HCT116 (cell line): ENCODE data around the gene NEMP1. TPM values are rescaled to one million over a fixed set of nuclear protein-coding genes. Genes with fewer than 3 reads are reported as not detected.

Experiments
- ATAC-seq: fragments of 200-7000 bp; cut with Tn5 transposase; 2 replicates; pipeline ENCODE4 v1.9.1; 2020; ENCODE audit warnings: mild to moderate bottlenecking, moderate library complexity
- BruUV-seq: library from RNA; stranded (reverse); fragments of 400-500 nt; replicated peaks from 2 replicates; lab custom pipeline; 2021; lab: Mats Ljungman, UMichigan
- CTCF ChIA-PET: fragments of 300-600 bp; sonication (Branson Sonifier 250); formaldehyde crosslinking; loops from one replicate; lab custom pipeline; 2021; ENCODE audit warnings: antibody characterized with exemption; lab: Charles Lee
- POLR2A ChIA-PET: fragments of 300-600, 350-600 bp; sonication (Branson Sonifier 250); formaldehyde crosslinking; loops from one replicate; lab custom pipeline; 2021; ENCODE audit warnings: antibody characterized with exemption; lab: Charles Lee
- RAD21 ChIA-PET, 2 experiments: fragments of 300-600 bp; sonication (Branson Sonifier 250); formaldehyde crosslinking; loops; one replicate each; lab custom pipeline; 2023; ENCODE audit warnings: low total read pairs in 2 of 2; ENCODE audit not compliant: uncharacterized antibody in 2 of 2, unreplicated experiment in 2 of 2, low non-redundant PET in 1 of 2; lab: Charles Lee
- DNase-seq: peaks from one replicate; pipeline ENCODE4 v3.0.0-alpha.2; 2010; ENCODE audit warnings: low read depth, low spot score
- H2AFZ ChIP-seq: fragments of 200-600 bp; shearing (Covaris generic), sonication (generic); 2 replicates; pipeline ENCODE4 v1.6.1; 2017; ENCODE audit warnings: low read depth, mixed run types, mixed read lengths, antibody characterized with exemption, low read length; ENCODE audit not compliant: poor library complexity, severe bottlenecking
- H3K27ac ChIP-seq: 2 replicates; pipeline ENCODE4 v1.5.1; 2012; ENCODE audit warnings: low read depth, low read length
- H3K27me3 ChIP-seq: fragments of 200-600 bp; sonication (generic); 2 replicates; pipeline ENCODE4 v1.6.1; 2016; ENCODE audit warnings: mixed run types, low read length, mixed read lengths; ENCODE audit not compliant: insufficient read depth
- H3K36me3 ChIP-seq, 2 experiments: fragments of 200-500 bp in 1 of 2; fragments of 200-600 bp in 1 of 2; sonication (Bioruptor generic) in 1 of 2; sonication (generic) in 1 of 2; 2 replicates each; pipeline versions ENCODE4 v1.5.1 to v1.6.1; 2014 to 2016; ENCODE audit warnings: low read length in 2 of 2, inconsistent platforms in 1 of 2, mixed read lengths in 1 of 2, mixed run types in 1 of 2; ENCODE audit not compliant: insufficient read depth in 2 of 2, control insufficient read depth in 1 of 2
- H3K4me1 ChIP-seq, 2 experiments: fragments of 200-600 bp in 1 of 2; sonication (generic) in 1 of 2; 2 replicates each; pipeline versions ENCODE4 v1.5.1 to v1.6.1; 2012 to 2017; ENCODE audit warnings: low read length in 2 of 2, inconsistent platforms in 1 of 2, mild to moderate bottlenecking in 1 of 2, mixed read lengths in 1 of 2, mixed run types in 1 of 2, moderate library complexity in 1 of 2; ENCODE audit not compliant: insufficient read depth in 2 of 2, control insufficient read depth in 1 of 2
- H3K4me2 ChIP-seq: fragments of 200-600 bp; sonication (generic); 2 replicates; pipeline ENCODE4 v1.6.1; 2017; ENCODE audit warnings: mixed run types, low read length, mixed read lengths
- H3K4me3 ChIP-seq, 2 experiments: fragments of 200-600 bp in 1 of 2; sonication (generic) in 1 of 2; replicated peaks in 1 of 2; 2 replicates each; pipeline ENCODE4 v1.5.1; 2011 to 2016; ENCODE audit warnings: low read length in 2 of 2, control low read depth in 1 of 2, low read depth in 1 of 2, mild to moderate bottlenecking in 1 of 2, mixed read lengths in 1 of 2, mixed run types in 1 of 2
- H3K79me2 ChIP-seq: fragments of 200-600 bp; sonication (generic); 2 replicates; pipeline ENCODE4 v1.6.1; 2017; ENCODE audit warnings: mild to moderate bottlenecking, mixed run types, low read length, moderate library complexity, mixed read lengths; ENCODE audit not compliant: insufficient read depth
- H3K9ac ChIP-seq: fragments of 200-600 bp; sonication (generic); 2 replicates; pipeline ENCODE4 v1.6.1; 2016; ENCODE audit warnings: low read length, mixed read lengths
- H3K9me2 ChIP-seq: fragments of 200-600 bp; sonication (generic), shearing (Covaris generic); 2 replicates; pipeline ENCODE4 v1.6.1; 2017; ENCODE audit warnings: mixed run types, mild to moderate bottlenecking, moderate library complexity; ENCODE audit not compliant: insufficient read depth
- H3K9me3 ChIP-seq, 2 experiments: fragments of 200-500 bp in 1 of 2; fragments of 200-600 bp in 1 of 2; sonication (Bioruptor generic) in 1 of 2; sonication (generic) in 1 of 2; 2 replicates each; pipeline ENCODE4 v1.6.1; 2014 to 2017; ENCODE audit warnings: low read length in 2 of 2, mixed read lengths in 2 of 2, inconsistent platforms in 1 of 2, low read depth in 1 of 2, mild to moderate bottlenecking in 1 of 2, mixed run types in 1 of 2, moderate library complexity in 1 of 2; ENCODE audit not compliant: control insufficient read depth in 1 of 2, insufficient read depth in 1 of 2
- H4K20me1 ChIP-seq: fragments of 200-600 bp; sonication (generic), shearing (Covaris generic); 2 replicates; pipeline ENCODE4 v1.6.1; 2017; ENCODE audit warnings: mixed run types, mild to moderate bottlenecking, moderate library complexity; ENCODE audit not compliant: insufficient read depth
- CBX3 ChIP-seq: IDR thresholded peaks from 2 replicates; pipeline ENCODE4 v1.6.1; 2012; ENCODE audit warnings: low read depth
- CEBPB ChIP-seq: IDR thresholded peaks from 2 replicates; pipeline ENCODE4 v1.6.1; 2012; ENCODE audit warnings: low read depth
- EGR1 ChIP-seq: IDR thresholded peaks from 2 replicates; pipeline ENCODE4 v1.6.1; 2012; ENCODE audit warnings: low read depth
- EZH2 ChIP-seq: fragments of 200-600 bp; sonication (generic); IDR thresholded peaks from 2 replicates; pipeline ENCODE4 v1.6.1; 2017; ENCODE audit warnings: antibody characterized with exemption, mixed run types
- EZH2phosphoT487 ChIP-seq: fragments of 200-600 bp; IDR thresholded peaks from 2 replicates; pipeline ENCODE4 v1.6.1; 2018; ENCODE audit warnings: antibody characterized with exemption, borderline replicate concordance
- FOSL1 ChIP-seq: IDR thresholded peaks from 2 replicates; pipeline ENCODE4 v1.6.1; 2012; ENCODE audit warnings: low read depth
- JUND ChIP-seq: IDR thresholded peaks from 2 replicates; pipeline ENCODE4 v1.6.1; 2012
- POLR2A ChIP-seq: IDR thresholded peaks from 2 replicates; pipeline ENCODE4 v1.7.0; 2011; ENCODE audit warnings: borderline replicate concordance; ENCODE audit not compliant: insufficient read depth, insufficient read length; ENCODE audit errors: extremely low read depth
- POLR2AphosphoS5 ChIP-seq: IDR thresholded peaks from 2 replicates; pipeline ENCODE4 v1.6.1; 2011; ENCODE audit warnings: mild to moderate bottlenecking, low read depth, low read length, moderate library complexity
- SIN3A ChIP-seq: IDR thresholded peaks from 2 replicates; pipeline ENCODE4 v1.6.1; 2012; ENCODE audit warnings: low read depth
- SP1 ChIP-seq: IDR thresholded peaks from 2 replicates; pipeline ENCODE4 v1.6.1; 2012; ENCODE audit warnings: low read depth
- SRF ChIP-seq: IDR thresholded peaks from 2 replicates; pipeline ENCODE4 v1.6.1; 2012; ENCODE audit warnings: low read depth
- TCF7L2 ChIP-seq: IDR thresholded peaks from 2 replicates; pipeline ENCODE4 v1.7.0; 2011; ENCODE audit warnings: borderline replicate concordance, inconsistent platforms; ENCODE audit not compliant: insufficient read depth, insufficient read length; ENCODE audit errors: extremely low read depth
- YY1 ChIP-seq: IDR thresholded peaks from 2 replicates; pipeline ENCODE4 v1.6.1; 2011; ENCODE audit warnings: low read length, low read depth, moderate library complexity, mild to moderate bottlenecking; ENCODE audit not compliant: insufficient replicate concordance; ENCODE audit errors: extremely low read depth
- ZFX ChIP-seq: fragments of 450-650 bp; IDR thresholded peaks from 2 replicates; pipeline ENCODE4 v1.6.1; 2017
- intact Hi-C: fragments of 100-400 bp; cut with micrococcal nuclease; formaldehyde crosslinking; loops from 2 replicates; pipeline ENCODE4 v1.10.0; 2022
- total RNA-seq: library from RNA; stranded (reverse); gene quantifications from one replicate; pipeline ENCODE4 v1.2.1, GENCODE V29; 2021; ENCODE audit not compliant: unreplicated experiment
- TF ChIP-seq, protein P1 (sequence below): IDR thresholded peaks from 2 replicates; pipeline ENCODE4 v1.6.1; 2012
- TF ChIP-seq, protein P2 (sequence below): IDR thresholded peaks from 2 replicates; pipeline ENCODE4 v1.6.1; 2011; ENCODE audit warnings: mild to moderate bottlenecking, low read length, moderate library complexity; ENCODE audit not compliant: insufficient replicate concordance; ENCODE audit errors: extremely low read depth
- TF ChIP-seq, protein P3 (sequence below): IDR thresholded peaks from 2 replicates; pipeline ENCODE4 v1.6.1; 2012; ENCODE audit warnings: low read depth
- TF ChIP-seq, protein P4 (sequence below), 3 experiments: fragments of 200-600 bp in 1 of 3; sonication (generic) in 1 of 3; IDR thresholded peaks in 2 of 3; conservative IDR thresholded peaks in 1 of 3; 2 replicates each; pipeline ENCODE4 v1.5.1; 2012 to 2017; ENCODE audit warnings: low read depth in 2 of 3, low read length in 2 of 3, antibody characterized with exemption in 1 of 3, borderline replicate concordance in 1 of 3, control low read depth in 1 of 3, mild to moderate bottlenecking in 1 of 3, mixed read lengths in 1 of 3, mixed run types in 1 of 3, moderate library complexity in 1 of 3; ENCODE audit not compliant: insufficient read depth in 1 of 3
- TF ChIP-seq, protein P5 (sequence below): IDR thresholded peaks from 2 replicates; pipeline ENCODE4 v1.6.1; 2012

NEMP1 gene
- total RNA-seq, 1 experiment from 2014 or later, result 35.2 TPM

DNA sequence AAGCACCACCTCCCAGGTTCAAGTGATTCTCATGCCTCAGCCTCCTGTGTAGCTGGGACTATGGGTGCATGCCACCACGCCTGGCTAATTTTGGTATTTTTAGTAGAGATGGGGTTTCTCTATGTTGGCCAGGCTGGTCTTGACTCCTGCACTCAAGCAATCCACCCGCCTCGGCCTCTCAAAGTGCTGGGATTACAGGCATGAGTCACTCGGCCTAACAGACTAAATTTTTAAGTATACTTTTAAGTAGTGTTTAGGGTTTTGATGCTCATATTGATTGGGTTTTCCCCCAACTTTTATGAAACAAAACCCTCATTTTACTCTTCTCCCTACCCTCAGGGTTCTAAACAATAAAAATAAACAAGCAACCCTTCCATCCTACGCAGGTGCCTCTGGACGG is 34.1 kb downstream of the NEMP1 start:
- CTCF ChIA-PET, result no interaction called here
- peaks cover 20% of the 10 kb centered on the region; the same call in 1 of the 2 replicates for H3K27me3 ChIP-seq
- H3K4me2 ChIP-seq, result no peak overlapping the region
- no peaks in the 10 kb centered on the region for H3K79me2 ChIP-seq
- RAD21 ChIA-PET, result no interaction called here
- H2AFZ ChIP-seq, result no peak overlapping the region
- H3K27ac ChIP-seq, result no peak overlapping the region
- no peak for DNase-seq
- no peaks in the 10 kb centered on the region for H4K20me1 ChIP-seq
- BruUV-seq, result no TSS peak
- peaks cover 4 to 20% of the 10 kb centered on the region in 2 experiments; a peak in 3 of 4 replicates for H3K4me1 ChIP-seq
- TF ChIP-seq POLR2A (no peak), CBX3 (no peak), EZH2phosphoT487 (no peak), SIN3A (no peak), YY1 (no peak), FOSL1 (no peak), POLR2AphosphoS5 (no peak), EGR1 (no peak), SRF (no peak), SP1 (no peak), TCF7L2 (no peak), ZFX (no peak), CEBPB (no peak), JUND (no peak), EZH2 (no peak)
- TF ChIP-seq, protein P1, sequence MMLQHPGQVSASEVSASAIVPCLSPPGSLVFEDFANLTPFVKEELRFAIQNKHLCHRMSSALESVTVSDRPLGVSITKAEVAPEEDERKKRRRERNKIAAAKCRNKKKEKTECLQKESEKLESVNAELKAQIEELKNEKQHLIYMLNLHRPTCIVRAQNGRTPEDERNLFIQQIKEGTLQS, result no peak
- TF ChIP-seq, protein P2, sequence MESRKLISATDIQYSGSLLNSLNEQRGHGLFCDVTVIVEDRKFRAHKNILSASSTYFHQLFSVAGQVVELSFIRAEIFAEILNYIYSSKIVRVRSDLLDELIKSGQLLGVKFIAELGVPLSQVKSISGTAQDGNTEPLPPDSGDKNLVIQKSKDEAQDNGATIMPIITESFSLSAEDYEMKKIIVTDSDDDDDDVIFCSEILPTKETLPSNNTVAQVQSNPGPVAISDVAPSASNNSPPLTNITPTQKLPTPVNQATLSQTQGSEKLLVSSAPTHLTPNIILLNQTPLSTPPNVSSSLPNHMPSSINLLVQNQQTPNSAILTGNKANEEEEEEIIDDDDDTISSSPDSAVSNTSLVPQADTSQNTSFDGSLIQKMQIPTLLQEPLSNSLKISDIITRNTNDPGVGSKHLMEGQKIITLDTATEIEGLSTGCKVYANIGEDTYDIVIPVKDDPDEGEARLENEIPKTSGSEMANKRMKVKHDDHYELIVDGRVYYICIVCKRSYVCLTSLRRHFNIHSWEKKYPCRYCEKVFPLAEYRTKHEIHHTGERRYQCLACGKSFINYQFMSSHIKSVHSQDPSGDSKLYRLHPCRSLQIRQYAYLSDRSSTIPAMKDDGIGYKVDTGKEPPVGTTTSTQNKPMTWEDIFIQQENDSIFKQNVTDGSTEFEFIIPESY, result no peak
- TF ChIP-seq, protein P3, sequence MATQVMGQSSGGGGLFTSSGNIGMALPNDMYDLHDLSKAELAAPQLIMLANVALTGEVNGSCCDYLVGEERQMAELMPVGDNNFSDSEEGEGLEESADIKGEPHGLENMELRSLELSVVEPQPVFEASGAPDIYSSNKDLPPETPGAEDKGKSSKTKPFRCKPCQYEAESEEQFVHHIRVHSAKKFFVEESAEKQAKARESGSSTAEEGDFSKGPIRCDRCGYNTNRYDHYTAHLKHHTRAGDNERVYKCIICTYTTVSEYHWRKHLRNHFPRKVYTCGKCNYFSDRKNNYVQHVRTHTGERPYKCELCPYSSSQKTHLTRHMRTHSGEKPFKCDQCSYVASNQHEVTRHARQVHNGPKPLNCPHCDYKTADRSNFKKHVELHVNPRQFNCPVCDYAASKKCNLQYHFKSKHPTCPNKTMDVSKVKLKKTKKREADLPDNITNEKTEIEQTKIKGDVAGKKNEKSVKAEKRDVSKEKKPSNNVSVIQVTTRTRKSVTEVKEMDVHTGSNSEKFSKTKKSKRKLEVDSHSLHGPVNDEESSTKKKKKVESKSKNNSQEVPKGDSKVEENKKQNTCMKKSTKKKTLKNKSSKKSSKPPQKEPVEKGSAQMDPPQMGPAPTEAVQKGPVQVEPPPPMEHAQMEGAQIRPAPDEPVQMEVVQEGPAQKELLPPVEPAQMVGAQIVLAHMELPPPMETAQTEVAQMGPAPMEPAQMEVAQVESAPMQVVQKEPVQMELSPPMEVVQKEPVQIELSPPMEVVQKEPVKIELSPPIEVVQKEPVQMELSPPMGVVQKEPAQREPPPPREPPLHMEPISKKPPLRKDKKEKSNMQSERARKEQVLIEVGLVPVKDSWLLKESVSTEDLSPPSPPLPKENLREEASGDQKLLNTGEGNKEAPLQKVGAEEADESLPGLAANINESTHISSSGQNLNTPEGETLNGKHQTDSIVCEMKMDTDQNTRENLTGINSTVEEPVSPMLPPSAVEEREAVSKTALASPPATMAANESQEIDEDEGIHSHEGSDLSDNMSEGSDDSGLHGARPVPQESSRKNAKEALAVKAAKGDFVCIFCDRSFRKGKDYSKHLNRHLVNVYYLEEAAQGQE, result no peak
- TF ChIP-seq, protein P4, sequence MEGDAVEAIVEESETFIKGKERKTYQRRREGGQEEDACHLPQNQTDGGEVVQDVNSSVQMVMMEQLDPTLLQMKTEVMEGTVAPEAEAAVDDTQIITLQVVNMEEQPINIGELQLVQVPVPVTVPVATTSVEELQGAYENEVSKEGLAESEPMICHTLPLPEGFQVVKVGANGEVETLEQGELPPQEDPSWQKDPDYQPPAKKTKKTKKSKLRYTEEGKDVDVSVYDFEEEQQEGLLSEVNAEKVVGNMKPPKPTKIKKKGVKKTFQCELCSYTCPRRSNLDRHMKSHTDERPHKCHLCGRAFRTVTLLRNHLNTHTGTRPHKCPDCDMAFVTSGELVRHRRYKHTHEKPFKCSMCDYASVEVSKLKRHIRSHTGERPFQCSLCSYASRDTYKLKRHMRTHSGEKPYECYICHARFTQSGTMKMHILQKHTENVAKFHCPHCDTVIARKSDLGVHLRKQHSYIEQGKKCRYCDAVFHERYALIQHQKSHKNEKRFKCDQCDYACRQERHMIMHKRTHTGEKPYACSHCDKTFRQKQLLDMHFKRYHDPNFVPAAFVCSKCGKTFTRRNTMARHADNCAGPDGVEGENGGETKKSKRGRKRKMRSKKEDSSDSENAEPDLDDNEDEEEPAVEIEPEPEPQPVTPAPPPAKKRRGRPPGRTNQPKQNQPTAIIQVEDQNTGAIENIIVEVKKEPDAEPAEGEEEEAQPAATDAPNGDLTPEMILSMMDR (IDR thresholded peaks at IDR 0.05 in 2 of 3, conservative IDR thresholded peaks at IDR 0.05 in 1 of 3; ENCODE audit: borderline replicate concordance in 1 of 3, insufficient read depth in 1 of 3, low read depth in 2 of 3, low read length in 2 of 3), result no peak
- TF ChIP-seq, protein P5, sequence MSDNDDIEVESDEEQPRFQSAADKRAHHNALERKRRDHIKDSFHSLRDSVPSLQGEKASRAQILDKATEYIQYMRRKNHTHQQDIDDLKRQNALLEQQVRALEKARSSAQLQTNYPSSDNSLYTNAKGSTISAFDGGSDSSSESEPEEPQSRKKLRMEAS, result no peak
- H3K9me3 ChIP-seq, result no peaks in the 10 kb centered on the region
- POLR2A ChIA-PET, result no interaction called here
- intact Hi-C loops, result no loop called here
- no peaks in the 10 kb centered on the region for H3K9me2 ChIP-seq
- no peak overlapping the region for H3K4me3 ChIP-seq
- H3K36me3 ChIP-seq, result no peaks in the 10 kb centered on the region
- H3K9ac ChIP-seq, result no peak overlapping the region
- no peak for ATAC-seq
